Vagina (tissue), 2 donors: ENCODE results near the gene SEC62. TPM values are rescaled to one million over a fixed set of nuclear protein-coding genes. Genes with fewer than 3 reads are reported as not detected.
"Not testable (repeated sequence)": the region's sequence is repeated elsewhere in the genome, so short reads cannot be mapped to it uniquely, and the experiment has no call there.

Experiments
- DNase-seq, 2 donors: peaks; one replicate each; pipeline ENCODE4 v3.0.0-alpha.2; 2017; ENCODE audit errors: extremely low spot score in 2 of 2
- H3K27ac ChIP-seq: fragments of 200-600 bp; sonication (generic); one replicate; pipeline ENCODE4 v1.5.1; 2019
- H3K27me3 ChIP-seq: fragments of 200-600 bp; sonication (generic); one replicate; pipeline ENCODE4 v1.5.1; 2019
- H3K36me3 ChIP-seq, 2 donors: fragments of 200-600 bp; sonication (generic); one replicate each; pipeline ENCODE4 v1.5.1; 2017 to 2019
- H3K4me1 ChIP-seq: fragments of 200-600 bp; sonication (generic); one replicate; pipeline ENCODE4 v1.5.1; 2019
- H3K4me3 ChIP-seq, 2 donors: fragments of 200-600 bp; sonication (generic); 1 replicate in 1 of 2; 2 replicates in 1 of 2; pipeline ENCODE4 v1.5.1; 2016 to 2019
- H3K9me3 ChIP-seq: fragments of 200-600 bp; sonication (generic); one replicate; pipeline ENCODE4 v1.5.1; 2019
- POLR2A ChIP-seq, 2 donors: fragments of 450-650 bp; IDR thresholded peaks; one replicate each; pipeline ENCODE4 v1.6.1; 2017; ENCODE audit warnings: antibody characterized with exemption in 2 of 2, mild to moderate bottlenecking in 2 of 2, moderate library complexity in 2 of 2
- POLR2AphosphoS5 ChIP-seq, 2 donors: sonication (generic); formaldehyde crosslinking; IDR thresholded peaks; one replicate each; pipeline ENCODE4 v1.9.0; 2017; ENCODE audit warnings: antibody characterized with exemption in 2 of 2, mild to moderate bottlenecking in 2 of 2, low read depth in 1 of 2; ENCODE audit not compliant: insufficient read depth in 1 of 2
- intact Hi-C: fragments of 100-400 bp; cut with DNase I; formaldehyde crosslinking; loops from one replicate; pipeline ENCODE4 v1.15.1; 2023
- total RNA-seq: library from RNA; depleted of rRNA; stranded (reverse); fragments of >200 nt; gene quantifications from one replicate; pipeline ENCODE4 v1.2.3, GENCODE V29; 2016
- TF ChIP-seq, protein P1 (sequence below), 3 experiments: fragments of 450-650 bp in 2 of 3; fragments of 200-600 bp in 1 of 3; sonication (generic) in 1 of 3; IDR thresholded peaks; one replicate each; pipeline ENCODE4 v1.5.1; 2017 to 2019; ENCODE audit warnings: antibody characterized with exemption in 3 of 3, mild to moderate bottlenecking in 2 of 3, moderate library complexity in 2 of 3

The SEC62 gene
- total RNA-seq, 1 donor from 2014 or later: 38.1 TPM

DNA sequence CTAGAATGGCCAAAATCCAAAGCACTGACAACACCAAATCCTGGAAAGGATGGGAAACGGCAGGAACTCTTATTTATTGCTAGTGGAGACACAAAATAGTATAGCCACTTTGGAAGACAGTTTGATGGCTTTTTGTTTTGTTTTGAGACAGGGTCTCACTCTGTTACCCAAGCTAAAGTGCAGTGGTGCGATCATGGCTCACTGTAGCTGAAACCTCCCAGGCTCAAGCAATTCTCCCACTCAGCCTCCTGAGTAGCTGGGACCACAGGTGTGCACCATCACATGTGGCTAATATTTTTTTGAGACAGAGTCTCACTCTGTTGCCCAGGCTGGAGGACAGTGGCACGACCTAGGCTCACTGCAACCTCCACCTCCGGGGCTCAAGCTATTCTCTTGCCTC lies 43.9 kb downstream of the SEC62 start:
- Histone ChIP-seq H3K4me3 (no peak overlapping the region), H3K27me3 (no peaks in the 10 kb centered on the region), H3K4me1 (no peaks in the 10 kb centered on the region), H3K27ac (no peak overlapping the region), H3K9me3 (no peaks in the 10 kb centered on the region), H3K36me3 (no peaks in the 10 kb centered on the region)
- intact Hi-C loops: no loop called here
- no peak for TF ChIP-seq POLR2AphosphoS5 (IDR thresholded peaks at IDR 0.05; ENCODE audit: insufficient read depth in 1 of 2, low read depth in 1 of 2)
- TF ChIP-seq, protein P1, sequence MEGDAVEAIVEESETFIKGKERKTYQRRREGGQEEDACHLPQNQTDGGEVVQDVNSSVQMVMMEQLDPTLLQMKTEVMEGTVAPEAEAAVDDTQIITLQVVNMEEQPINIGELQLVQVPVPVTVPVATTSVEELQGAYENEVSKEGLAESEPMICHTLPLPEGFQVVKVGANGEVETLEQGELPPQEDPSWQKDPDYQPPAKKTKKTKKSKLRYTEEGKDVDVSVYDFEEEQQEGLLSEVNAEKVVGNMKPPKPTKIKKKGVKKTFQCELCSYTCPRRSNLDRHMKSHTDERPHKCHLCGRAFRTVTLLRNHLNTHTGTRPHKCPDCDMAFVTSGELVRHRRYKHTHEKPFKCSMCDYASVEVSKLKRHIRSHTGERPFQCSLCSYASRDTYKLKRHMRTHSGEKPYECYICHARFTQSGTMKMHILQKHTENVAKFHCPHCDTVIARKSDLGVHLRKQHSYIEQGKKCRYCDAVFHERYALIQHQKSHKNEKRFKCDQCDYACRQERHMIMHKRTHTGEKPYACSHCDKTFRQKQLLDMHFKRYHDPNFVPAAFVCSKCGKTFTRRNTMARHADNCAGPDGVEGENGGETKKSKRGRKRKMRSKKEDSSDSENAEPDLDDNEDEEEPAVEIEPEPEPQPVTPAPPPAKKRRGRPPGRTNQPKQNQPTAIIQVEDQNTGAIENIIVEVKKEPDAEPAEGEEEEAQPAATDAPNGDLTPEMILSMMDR (IDR thresholded peaks at IDR 0.05): no peak
- DNase-seq: no peak

- no peak for TF ChIP-seq POLR2AphosphoS5 (IDR thresholded peaks at IDR 0.05; ENCODE audit: insufficient read depth in 1 of 2, low read depth in 1 of 2)
- no peak for DNase-seq
- Histone ChIP-seq H3K36me3 (no peaks in the 10 kb centered on the region), H3K27me3 (no peaks in the 10 kb centered on the region), H3K4me3 (no peak overlapping the region), H3K27ac (no peak overlapping the region), H3K4me1 (no peaks in the 10 kb centered on the region), H3K9me3 (no peaks in the 10 kb centered on the region)
- intact Hi-C loops: no loop called here
Measured at GRCh38 chr3:170012683-170013400, 46.2 kb downstream of the SEC62 start.

GRCh38 chr3:170016057-170016456 lies 49.5 kb downstream of the SEC62 start:
- H3K36me3 ChIP-seq: no peaks in the 10 kb centered on the region
- H3K9me3 ChIP-seq: no peaks in the 10 kb centered on the region
- H3K4me3 ChIP-seq: no peak overlapping the region
- intact Hi-C loops: no loop called here
- no peaks in the 10 kb centered on the region for H3K4me1 ChIP-seq
- TF ChIP-seq POLR2A (IDR thresholded peaks at IDR 0.05): no peak
- TF ChIP-seq POLR2AphosphoS5 (IDR thresholded peaks at IDR 0.05; ENCODE audit: insufficient read depth in 1 of 2, low read depth in 1 of 2): no peak
- TF ChIP-seq, protein P1 (IDR thresholded peaks at IDR 0.05): no peak
- no peak for DNase-seq
- no peaks in the 10 kb centered on the region for H3K27me3 ChIP-seq
- H3K27ac ChIP-seq: no peak overlapping the region

DNA sequence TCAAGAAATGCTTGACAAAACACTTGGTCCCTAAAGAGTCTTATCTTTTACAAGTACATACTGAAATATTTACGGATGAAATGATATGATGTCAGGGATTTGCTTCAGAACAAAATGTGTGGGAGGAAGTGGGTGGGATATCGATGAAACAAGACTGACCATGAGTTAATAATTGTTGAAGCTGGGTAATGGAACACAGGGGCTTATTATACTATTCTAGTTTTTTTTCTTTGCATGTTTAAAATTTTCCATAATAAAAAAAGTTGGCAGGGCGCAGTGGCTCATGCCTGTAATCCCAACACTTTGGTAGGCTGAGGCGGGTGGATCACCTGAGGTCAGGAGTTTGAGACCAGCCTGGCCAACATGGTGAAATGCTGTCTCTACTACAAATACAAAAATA lies 52.7 kb downstream of the SEC62 start:
- intact Hi-C loops, H3K27ac ChIP-seq, DNase-seq: not testable (repeated sequence)

GRCh38 chr3:170021083-170021482 lies 54.5 kb downstream of the SEC62 start:
- H3K27ac ChIP-seq: no peak overlapping the region
- intact Hi-C loops: no loop called here

More for the DNA sequence above, 52.7 kb downstream of the SEC62 start:
- not testable (repeated sequence) for H3K27me3 ChIP-seq, H3K9me3 ChIP-seq, H3K36me3 ChIP-seq, H3K4me3 ChIP-seq, H3K4me1 ChIP-seq

GRCh38 chr3:170022336-170022735 lies 55.7 kb downstream of the SEC62 start:
- Histone ChIP-seq H3K4me1 (no peaks in the 10 kb centered on the region), H3K36me3 (no peaks in the 10 kb centered on the region), H3K9me3 (no peaks in the 10 kb centered on the region), H3K27ac (no peak overlapping the region), H3K27me3 (no peaks in the 10 kb centered on the region), H3K4me3 (no peak overlapping the region)
- intact Hi-C loops: no loop called here
- DNase-seq: no peak
- TF ChIP-seq POLR2AphosphoS5 (IDR thresholded peaks at IDR 0.05; ENCODE audit: insufficient read depth in 1 of 2, low read depth in 1 of 2) (no peak), POLR2A (IDR thresholded peaks at IDR 0.05) (no peak)
- TF ChIP-seq, protein P1 (IDR thresholded peaks at IDR 0.05): no peak

More at GRCh38 chr3:170021083-170021482, 54.5 kb downstream of the SEC62 start:
- no peaks in the 10 kb centered on the region for H3K4me1 ChIP-seq
- no peaks in the 10 kb centered on the region for H3K9me3 ChIP-seq
- TF ChIP-seq POLR2A (IDR thresholded peaks at IDR 0.05): no peak
- TF ChIP-seq, protein P1 (IDR thresholded peaks at IDR 0.05): no peak
- TF ChIP-seq POLR2AphosphoS5 (IDR thresholded peaks at IDR 0.05; ENCODE audit: insufficient read depth in 1 of 2, low read depth in 1 of 2): no peak
- H3K4me3 ChIP-seq: no peak overlapping the region
- no peaks in the 10 kb centered on the region for H3K36me3 ChIP-seq
- no peak for DNase-seq
- H3K27me3 ChIP-seq: no peaks in the 10 kb centered on the region
